ENCODE data around the gene ZNF507. TPM values are rescaled to one million over a fixed set of nuclear protein-coding genes. Genes with fewer than 3 reads are reported as not detected.

ZNF507 gene
- total and polyA plus RNA-seq, 9 of the 15 experiments (the other 6 are each of a cell fraction or from before 2014, with no cell fraction given): 2.9 to 25.0 (median 10.4) TPM

- TF ChIP-seq, protein P1, sequence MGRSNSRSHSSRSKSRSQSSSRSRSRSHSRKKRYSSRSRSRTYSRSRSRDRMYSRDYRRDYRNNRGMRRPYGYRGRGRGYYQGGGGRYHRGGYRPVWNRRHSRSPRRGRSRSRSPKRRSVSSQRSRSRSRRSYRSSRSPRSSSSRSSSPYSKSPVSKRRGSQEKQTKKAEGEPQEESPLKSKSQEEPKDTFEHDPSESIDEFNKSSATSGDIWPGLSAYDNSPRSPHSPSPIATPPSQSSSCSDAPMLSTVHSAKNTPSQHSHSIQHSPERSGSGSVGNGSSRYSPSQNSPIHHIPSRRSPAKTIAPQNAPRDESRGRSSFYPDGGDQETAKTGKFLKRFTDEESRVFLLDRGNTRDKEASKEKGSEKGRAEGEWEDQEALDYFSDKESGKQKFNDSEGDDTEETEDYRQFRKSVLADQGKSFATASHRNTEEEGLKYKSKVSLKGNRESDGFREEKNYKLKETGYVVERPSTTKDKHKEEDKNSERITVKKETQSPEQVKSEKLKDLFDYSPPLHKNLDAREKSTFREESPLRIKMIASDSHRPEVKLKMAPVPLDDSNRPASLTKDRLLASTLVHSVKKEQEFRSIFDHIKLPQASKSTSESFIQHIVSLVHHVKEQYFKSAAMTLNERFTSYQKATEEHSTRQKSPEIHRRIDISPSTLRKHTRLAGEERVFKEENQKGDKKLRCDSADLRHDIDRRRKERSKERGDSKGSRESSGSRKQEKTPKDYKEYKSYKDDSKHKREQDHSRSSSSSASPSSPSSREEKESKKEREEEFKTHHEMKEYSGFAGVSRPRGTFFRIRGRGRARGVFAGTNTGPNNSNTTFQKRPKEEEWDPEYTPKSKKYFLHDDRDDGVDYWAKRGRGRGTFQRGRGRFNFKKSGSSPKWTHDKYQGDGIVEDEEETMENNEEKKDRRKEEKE (IDR thresholded peaks at IDR 0.05; ENCODE audit: borderline replicate concordance in 1 of 2, control insufficient read depth in 1 of 2, low read depth in 2 of 2, low read length in 1 of 2): no peak
- TF ChIP-seq ZNF699 (CRISPR knock-in tag; IDR thresholded peaks at IDR 0.05; ENCODE audit: insufficient replicate concordance): no peak
- peak; percentile 60 for TF ChIP-seq CREM (IDR thresholded peaks at IDR 0.05; ENCODE audit: low read depth)
- no peak for TF ChIP-seq NCOA1 (IDR thresholded peaks at IDR 0.05; ENCODE audit: low read depth)
- 0 out of 3 replicates have a peak, but pooled peaks of 1 of the 2 experiments have one; percentile 19 for TF ChIP-seq CBX3 (IDR thresholded peaks at IDR 0.05; ENCODE audit: borderline replicate concordance in 1 of 2, low read length in 2 of 2)
- no peak for TF ChIP-seq PML (IDR thresholded peaks at IDR 0.05; ENCODE audit: low read length)
- TF ChIP-seq ILK (tag; IDR thresholded peaks at IDR 0.05; ENCODE audit: borderline replicate concordance, low read depth): no peak
- TF ChIP-seq GTF3C2 (IDR thresholded peaks at IDR 0.05; ENCODE audit: borderline replicate concordance, extremely low read depth, insufficient read length): no peak
- peak; percentile 50 for TF ChIP-seq CCNT2 (IDR thresholded peaks at IDR 0.05; ENCODE audit: borderline replicate concordance, extremely low read depth, insufficient read length, low read depth, low read length)
- TF ChIP-seq, protein P2, sequence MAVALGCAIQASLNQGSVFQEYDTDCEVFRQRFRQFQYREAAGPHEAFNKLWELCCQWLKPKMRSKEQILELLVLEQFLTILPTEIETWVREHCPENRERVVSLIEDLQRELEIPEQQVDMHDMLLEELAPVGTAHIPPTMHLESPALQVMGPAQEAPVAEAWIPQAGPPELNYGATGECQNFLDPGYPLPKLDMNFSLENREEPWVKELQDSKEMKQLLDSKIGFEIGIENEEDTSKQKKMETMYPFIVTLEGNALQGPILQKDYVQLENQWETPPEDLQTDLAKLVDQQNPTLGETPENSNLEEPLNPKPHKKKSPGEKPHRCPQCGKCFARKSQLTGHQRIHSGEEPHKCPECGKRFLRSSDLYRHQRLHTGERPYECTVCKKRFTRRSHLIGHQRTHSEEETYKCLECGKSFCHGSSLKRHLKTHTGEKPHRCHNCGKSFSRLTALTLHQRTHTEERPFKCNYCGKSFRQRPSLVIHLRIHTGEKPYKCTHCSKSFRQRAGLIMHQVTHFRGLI (CRISPR knock-in tag; IDR thresholded peaks at IDR 0.05): no peak
- 0 out of 2 replicates have a peak, but pooled peaks have one; percentile 2 for TF ChIP-seq CC2D1A (IDR thresholded peaks at IDR 0.05)
- TF ChIP-seq STAT5B (CRISPR knock-in tag; IDR thresholded peaks at IDR 0.05): no peak
- TF ChIP-seq RBM39 (optimal IDR thresholded peaks at IDR 0.05; ENCODE audit: low read depth, low read length): no peak
- no peak for TF ChIP-seq ZZZ3 (IDR thresholded peaks at IDR 0.05)
- peak; percentile 62; the same call in 1 of the 2 replicates for TF ChIP-seq PKNOX1 (IDR thresholded peaks at IDR 0.05)
- TF ChIP-seq ZC3H8 (IDR thresholded peaks at IDR 0.05): no peak
- TF ChIP-seq THAP7 (CRISPR knock-in tag; IDR thresholded peaks at IDR 0.05): no peak
Observed at GRCh38 chr19:32421589-32422361, 76.4 kb downstream of the ZNF507 start (continued).
